ENCODE data around the gene TM4SF5.

TM4SF5 gene

DNA sequence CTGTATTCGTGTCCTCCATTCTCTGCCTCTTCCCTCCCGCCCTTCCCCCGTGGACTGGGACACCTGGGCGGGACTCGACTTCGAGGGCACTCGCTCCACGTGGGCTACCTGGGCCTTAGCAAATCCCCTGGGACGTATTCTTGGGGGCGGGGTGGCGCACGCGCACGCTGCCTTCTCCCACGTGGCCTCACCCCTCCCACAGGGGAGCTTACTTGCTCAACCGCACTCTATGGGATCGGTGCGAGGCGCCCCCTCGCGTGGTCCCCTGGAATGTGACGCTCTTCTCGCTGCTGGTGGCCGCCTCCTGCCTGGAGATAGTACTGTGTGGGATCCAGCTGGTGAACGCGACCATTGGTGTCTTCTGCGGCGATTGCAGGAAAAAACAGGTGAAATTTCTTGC, 11.0 kb downstream of the TM4SF5 start:
- Histone ChIP-seq H3F3A (ENCODE audit: insufficient read depth) (no peaks in the 10 kb centered on the region), H3K79me2 (ENCODE audit: insufficient read depth, low read length) (no peaks in the 10 kb centered on the region), H3K4me3 (ENCODE audit: insufficient read depth, low read length, poor library complexity, severe bottlenecking) (no peak overlapping the region), H3K27me3 (ENCODE audit: low read length) (no peaks in the 10 kb centered on the region), H2AFZ (ENCODE audit: low read depth, low read length, severe bottlenecking) (no peak overlapping the region), H3K36me3 (ENCODE audit: low read length) (no peaks in the 10 kb centered on the region), H3K9ac (ENCODE audit: low read length) (no peak overlapping the region), H3K4me2 (ENCODE audit: low read depth, low read length, poor library complexity, severe bottlenecking) (no peak overlapping the region), H4K20me1 (ENCODE audit: low read depth, low read length) (no peaks in the 10 kb centered on the region), H3K27ac (ENCODE audit: low read depth, low read length) (no peak overlapping the region), H3K9me3 (ENCODE audit: insufficient read depth, low read length) (no peaks in the 10 kb centered on the region), H3K9me2 (replicated peaks; ENCODE audit: insufficient read depth, low read length) (no peaks in the 10 kb centered on the region)
- TF ChIP-seq, protein P1, sequence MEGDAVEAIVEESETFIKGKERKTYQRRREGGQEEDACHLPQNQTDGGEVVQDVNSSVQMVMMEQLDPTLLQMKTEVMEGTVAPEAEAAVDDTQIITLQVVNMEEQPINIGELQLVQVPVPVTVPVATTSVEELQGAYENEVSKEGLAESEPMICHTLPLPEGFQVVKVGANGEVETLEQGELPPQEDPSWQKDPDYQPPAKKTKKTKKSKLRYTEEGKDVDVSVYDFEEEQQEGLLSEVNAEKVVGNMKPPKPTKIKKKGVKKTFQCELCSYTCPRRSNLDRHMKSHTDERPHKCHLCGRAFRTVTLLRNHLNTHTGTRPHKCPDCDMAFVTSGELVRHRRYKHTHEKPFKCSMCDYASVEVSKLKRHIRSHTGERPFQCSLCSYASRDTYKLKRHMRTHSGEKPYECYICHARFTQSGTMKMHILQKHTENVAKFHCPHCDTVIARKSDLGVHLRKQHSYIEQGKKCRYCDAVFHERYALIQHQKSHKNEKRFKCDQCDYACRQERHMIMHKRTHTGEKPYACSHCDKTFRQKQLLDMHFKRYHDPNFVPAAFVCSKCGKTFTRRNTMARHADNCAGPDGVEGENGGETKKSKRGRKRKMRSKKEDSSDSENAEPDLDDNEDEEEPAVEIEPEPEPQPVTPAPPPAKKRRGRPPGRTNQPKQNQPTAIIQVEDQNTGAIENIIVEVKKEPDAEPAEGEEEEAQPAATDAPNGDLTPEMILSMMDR (IDR thresholded peaks at IDR 0.05; ENCODE audit: insufficient read depth, low read length, poor library complexity, severe bottlenecking) = no peak
- no peak for TF ChIP-seq EZH2phosphoT487 (conservative IDR thresholded peaks at IDR 0.05; ENCODE audit: low read length)

DNA sequence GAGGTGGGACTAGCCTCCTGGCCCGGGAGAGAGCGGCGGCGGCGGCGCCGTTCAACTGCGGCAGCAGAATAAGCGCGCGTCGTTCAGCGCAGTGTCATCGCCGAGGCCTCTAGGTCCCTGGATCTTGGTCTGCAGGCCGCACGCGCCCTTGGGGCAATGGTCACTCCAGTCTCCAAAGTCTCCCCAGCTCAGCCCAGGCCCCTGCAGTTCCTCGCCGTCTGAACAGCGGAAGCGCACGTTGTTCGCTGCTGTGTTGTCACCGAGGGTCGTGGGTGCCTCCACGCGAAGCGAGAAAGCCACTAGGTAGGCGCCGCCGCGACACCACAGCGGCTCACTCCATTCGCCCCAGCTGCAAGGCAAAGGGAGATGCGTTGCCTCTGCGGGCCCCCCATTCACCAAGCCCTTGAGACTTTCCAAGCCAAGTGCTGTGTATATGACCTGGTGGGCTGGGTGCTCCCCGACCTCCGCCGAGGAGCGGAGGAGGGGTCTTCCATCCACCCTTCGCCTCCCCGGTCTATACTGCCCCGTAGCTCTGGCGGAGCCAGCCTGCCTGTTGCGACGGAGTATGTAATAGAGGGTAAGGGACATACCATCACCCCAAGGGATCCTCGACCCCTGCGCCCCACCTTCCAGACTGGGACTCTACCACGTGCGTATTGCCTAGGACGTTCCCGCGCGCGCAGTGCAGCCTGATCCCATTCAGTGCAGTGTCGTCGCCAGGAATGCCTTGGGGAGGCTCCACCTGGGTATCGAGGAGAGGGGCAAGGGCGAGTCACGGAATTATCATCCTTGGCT, 13.8 kb downstream of the TM4SF5 start:
- Histone ChIP-seq H3K4me3 (ENCODE audit: insufficient read depth, low read length, poor library complexity, severe bottlenecking) (no peak overlapping the region), H3K36me3 (ENCODE audit: low read length) (no peaks in the 10 kb centered on the region), H3K4me2 (ENCODE audit: low read depth, low read length, poor library complexity, severe bottlenecking) (no peak overlapping the region), H3K27ac (ENCODE audit: low read depth, low read length) (no peak overlapping the region), H2AFZ (ENCODE audit: low read depth, low read length, severe bottlenecking) (no peak overlapping the region), H3K9ac (ENCODE audit: low read length) (no peak overlapping the region), H4K20me1 (ENCODE audit: low read depth, low read length) (no peaks in the 10 kb centered on the region), H3K27me3 (ENCODE audit: low read length) (no peaks in the 10 kb centered on the region), H3K9me3 (ENCODE audit: insufficient read depth, low read length) (no peaks in the 10 kb centered on the region), H3K9me2 (replicated peaks; ENCODE audit: insufficient read depth, low read length) (no peaks in the 10 kb centered on the region), H3K79me2 (ENCODE audit: insufficient read depth, low read length) (no peaks in the 10 kb centered on the region), H3F3A (ENCODE audit: insufficient read depth) (0 out of 2 replicates have a peak, but pooled peaks cover 4% of the 10 kb centered on the region)
- TF ChIP-seq, protein P1 (IDR thresholded peaks at IDR 0.05; ENCODE audit: insufficient read depth, low read length, poor library complexity, severe bottlenecking) = no peak

DNA sequence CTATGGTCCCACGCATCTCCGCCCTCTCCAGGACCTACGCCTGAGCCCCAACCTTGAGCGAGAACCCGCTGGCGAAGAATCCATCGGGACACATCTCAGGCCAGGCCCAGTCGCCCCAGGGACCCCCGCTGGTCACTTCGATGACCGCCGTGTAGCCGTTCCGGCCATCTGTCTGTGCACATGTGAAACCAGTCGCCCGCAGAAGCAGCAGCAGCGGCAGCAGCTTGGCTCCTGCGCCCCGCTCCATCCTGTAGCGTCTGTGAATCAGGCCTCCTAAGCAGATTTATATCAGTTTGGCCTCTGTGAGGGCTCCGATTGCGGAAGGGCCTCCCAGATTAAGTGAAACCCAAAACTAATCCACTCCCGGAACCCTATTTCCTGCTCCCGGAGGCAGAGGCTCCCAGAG, 14.4 kb downstream of the TM4SF5 start, which contains the start of gene VMO1:
TSS of gene VMO1 (minus strand) at position 259 of the 406 bp plus-strand sequence. CDS start at position 247, 12 bp downstream.
- no peaks in the 10 kb centered on the region for H3K27me3 ChIP-seq (ENCODE audit: low read length)
- H3K4me3 ChIP-seq (ENCODE audit: insufficient read depth, low read length, poor library complexity, severe bottlenecking) = no peak within 1 kb of the TSS
- no peaks in the 10 kb centered on the region for H3K36me3 ChIP-seq (ENCODE audit: low read length)
- 0 out of 2 replicates have a peak, but pooled peaks cover 4% of the 10 kb centered on the region for H3F3A ChIP-seq (ENCODE audit: insufficient read depth)
- no peaks in the 10 kb centered on the region for H4K20me1 ChIP-seq (ENCODE audit: low read depth, low read length)
- no peak within 1 kb of the TSS for H3K9ac ChIP-seq (ENCODE audit: low read length)
- H2AFZ ChIP-seq (ENCODE audit: low read depth, low read length, severe bottlenecking) = no peak within 1 kb of the TSS
- H3K79me2 ChIP-seq (ENCODE audit: insufficient read depth, low read length) = no peaks in the 10 kb centered on the region
- H3K4me2 ChIP-seq (ENCODE audit: low read depth, low read length, poor library complexity, severe bottlenecking) = no peak within 1 kb of the TSS
- no peaks in the 10 kb centered on the region for H3K9me3 ChIP-seq (ENCODE audit: insufficient read depth, low read length)
- H3K9me2 ChIP-seq (replicated peaks; ENCODE audit: insufficient read depth, low read length) = no peaks in the 10 kb centered on the region
- no peak for TF ChIP-seq EZH2phosphoT487 (conservative IDR thresholded peaks at IDR 0.05; ENCODE audit: low read length)
- TF ChIP-seq, protein P1 (IDR thresholded peaks at IDR 0.05; ENCODE audit: insufficient read depth, low read length, poor library complexity, severe bottlenecking) = no peak
- H3K27ac ChIP-seq (ENCODE audit: low read depth, low read length) = no peak within 1 kb of the TSS
